GM12874 (cell line): ENCODE data around the gene ACD.

Experiments
- CTCF ChIP-seq: IDR thresholded peaks from 2 replicates; pipeline ENCODE4 v1.5.1; 2011; ENCODE audit warnings: low read depth, mild to moderate bottlenecking, control low read depth, low read length, moderate library complexity; ENCODE audit not compliant: insufficient read depth

The ACD gene

DNA sequence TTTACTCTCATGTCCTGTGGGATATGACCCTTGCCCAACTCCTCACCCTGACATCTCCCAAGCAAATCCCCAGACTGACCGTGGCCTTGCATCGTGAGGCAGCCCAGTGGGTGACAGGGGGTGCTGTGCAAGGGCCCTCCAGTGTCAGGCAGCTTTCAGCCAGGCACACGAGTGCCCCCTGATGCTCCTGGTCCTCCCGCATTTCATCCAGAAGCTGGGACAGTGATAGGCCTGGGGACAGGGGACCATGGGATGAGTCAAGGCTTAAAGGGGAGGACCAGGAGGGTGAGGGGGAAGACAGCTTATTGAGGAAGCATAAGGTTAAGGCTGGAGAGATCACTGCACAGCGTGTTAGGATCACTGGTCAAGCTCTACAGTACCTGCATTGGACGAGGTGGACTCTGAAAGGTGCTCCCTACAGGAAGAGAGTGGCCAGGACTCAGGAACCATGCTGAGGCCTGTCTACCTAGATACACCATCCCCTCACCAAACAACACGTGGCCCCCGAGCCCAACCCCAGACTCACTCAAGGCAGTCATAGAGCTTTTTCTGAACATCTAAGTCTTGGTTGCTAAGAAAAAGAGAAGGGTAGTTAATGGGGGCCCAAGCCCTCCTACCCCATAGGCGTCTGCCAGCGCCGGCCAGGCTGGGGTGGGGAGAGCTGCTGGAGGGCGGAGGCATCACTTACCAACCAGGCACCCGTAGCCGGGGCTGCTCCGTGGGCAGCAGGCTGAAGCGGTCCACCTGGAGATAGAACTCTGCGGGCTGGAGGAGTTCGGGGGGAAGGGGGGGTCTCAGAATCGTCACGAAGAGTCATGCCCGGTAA is 998 bp downstream of the ACD start:
- TF ChIP-seq CTCF: no peak

DNA sequence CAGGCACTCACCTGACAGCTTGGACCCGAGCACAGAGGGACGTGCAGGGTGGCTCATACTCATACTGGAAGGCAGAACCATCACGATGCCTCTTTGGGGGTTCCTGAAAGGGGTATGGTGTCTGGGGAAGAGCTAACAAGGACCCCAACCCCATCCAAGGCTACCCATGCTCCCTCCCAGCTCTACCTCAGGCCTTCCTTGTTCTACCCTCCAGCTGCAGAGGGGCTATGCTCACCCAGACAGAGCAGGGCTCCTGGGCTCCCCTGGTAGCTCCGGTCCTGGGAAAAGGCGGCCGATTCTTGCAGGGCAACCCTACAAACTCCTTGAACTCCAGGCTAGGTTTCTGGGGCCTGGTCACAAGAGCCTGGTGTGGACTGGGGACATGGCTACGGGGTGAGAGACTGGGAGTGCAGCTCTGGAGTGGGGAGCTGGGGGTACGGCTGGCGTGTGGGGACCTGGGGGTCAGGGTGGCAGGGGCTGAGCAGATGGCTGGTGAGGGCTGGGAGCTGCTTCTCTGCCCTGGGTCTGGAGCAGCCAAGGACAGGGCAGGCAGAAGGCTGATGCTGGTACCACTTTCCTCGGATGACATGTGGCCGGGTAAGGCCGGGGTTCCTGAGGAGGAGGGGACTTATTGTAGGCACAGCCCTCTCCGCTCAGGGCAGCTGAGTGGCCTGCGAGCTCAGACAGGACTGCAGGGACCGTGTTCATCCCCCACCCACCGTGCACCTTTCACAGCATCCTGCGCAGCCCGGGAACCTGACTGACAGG is 2.1 kb downstream of the ACD start:
- no peak for TF ChIP-seq CTCF

DNA sequence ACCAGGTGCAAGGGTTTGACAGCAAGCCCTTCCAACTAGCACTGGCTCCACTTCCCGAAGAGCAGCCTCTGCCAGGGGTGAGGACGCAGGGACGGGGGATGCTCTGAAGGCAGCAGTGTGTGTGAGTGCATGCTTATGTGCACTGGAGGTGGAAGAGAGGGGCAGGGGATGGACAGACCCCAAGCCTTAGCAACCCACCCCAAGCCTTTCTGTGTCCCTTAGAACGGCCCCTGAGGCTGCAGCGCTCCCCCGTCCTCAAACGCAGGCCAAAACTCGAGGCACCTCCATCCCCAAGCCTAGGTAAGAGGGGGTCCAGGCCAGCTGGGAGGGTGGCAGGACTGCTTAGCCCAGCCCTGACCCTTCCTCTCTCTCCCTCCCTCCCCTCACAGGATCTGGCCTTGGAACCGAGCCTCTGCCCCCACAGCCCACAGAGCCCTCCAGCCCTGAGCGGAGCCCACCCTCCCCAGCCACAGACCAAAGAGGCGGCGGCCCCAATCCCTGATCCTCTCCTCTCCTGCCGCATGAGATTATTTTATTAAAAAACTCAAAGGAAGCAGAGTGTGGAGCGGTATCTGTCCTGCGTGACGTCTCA is 2.9 kb downstream of the ACD start:
- no peak for TF ChIP-seq CTCF

- no peak for TF ChIP-seq CTCF
These were observed 3.6 kb downstream of the ACD start for GRCh38 chr16:67656344-67657016.

GRCh38 chr16:67655363-67655762 is 4.7 kb downstream of the ACD start:
- TF ChIP-seq CTCF: no peak

DNA sequence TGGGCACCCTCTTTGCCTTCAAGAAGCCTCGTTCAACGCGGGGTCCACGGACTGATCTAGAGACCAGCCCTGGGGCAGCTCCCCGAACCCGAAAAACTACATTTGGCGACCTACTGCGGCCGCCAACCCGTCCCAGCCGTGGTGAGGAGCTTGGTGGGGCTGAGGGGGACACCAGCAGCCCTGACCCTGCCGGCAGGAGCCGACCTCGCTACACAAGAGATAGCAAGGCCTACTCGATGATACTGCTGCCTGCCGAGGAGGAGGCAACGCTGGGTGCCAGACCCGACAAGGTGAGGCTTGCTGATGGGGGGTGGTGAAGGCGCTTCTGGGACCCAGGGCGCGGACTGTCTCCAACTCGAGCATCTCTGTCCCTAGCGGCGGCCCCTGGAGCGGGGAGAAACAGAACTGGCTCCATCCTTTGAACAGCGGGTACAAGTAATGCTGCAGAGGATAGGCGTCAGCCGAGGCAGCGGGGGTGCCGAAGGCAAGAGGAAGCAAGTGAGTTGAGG is 5.6 kb downstream of the ACD start:
- no peak for TF ChIP-seq CTCF

DNA sequence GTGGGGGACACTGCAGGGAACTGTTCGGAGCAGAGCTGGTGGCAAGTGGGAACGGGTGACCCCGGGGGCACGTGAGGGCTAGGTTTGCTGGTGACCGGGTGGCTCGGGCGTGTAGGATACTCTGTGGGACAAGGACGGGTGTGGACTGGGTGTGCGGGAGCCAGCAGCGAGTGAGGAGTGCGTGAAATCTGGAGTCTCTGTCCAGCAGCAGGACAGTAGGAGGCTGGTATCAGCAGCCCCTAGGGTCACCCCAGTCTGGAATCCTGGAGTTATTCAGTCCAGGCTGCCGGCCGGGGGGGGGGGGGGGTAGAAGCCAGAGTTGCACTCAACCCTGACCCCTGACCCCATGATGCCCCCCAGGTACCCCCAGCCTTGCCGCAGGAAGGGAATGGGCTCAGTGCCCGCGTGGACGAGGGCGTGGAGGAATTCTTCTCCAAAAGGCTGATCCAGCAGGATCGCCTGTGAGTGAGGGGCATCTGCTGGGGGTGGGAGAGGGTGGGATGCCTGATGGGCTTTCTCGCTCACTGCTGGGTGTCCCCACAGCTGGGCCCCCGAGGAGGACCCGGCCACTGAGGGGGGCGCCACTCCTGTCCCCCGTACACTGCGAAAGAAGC is 6.2 kb downstream of the ACD start:
- TF ChIP-seq CTCF: no peak
